Sciatic nerve (tissue), 2 donors: ENCODE results near the gene ZXDA. TPM values are rescaled to one million over a fixed set of nuclear protein-coding genes. Genes with fewer than 3 reads are reported as not detected.
A peak's percentile ranks its signal among the peaks of the same experiment; 100 is the strongest.
"Not testable (repeated sequence)": the region's sequence is repeated elsewhere in the genome, so short reads cannot be mapped to it uniquely, and the experiment has no call there.

Experiments
- ATAC-seq: fragments of 200-7000 bp; cut with Tn5 transposase; one replicate; pipeline ENCODE4 v1.9.1; 2020; ENCODE audit warnings: mild to moderate bottlenecking, moderate library complexity
- DNase-seq: peaks from one replicate; pipeline ENCODE4 v3.0.0-alpha.2; 2020; ENCODE audit warnings: low spot score
- intact Hi-C: fragments of 100-400 bp; cut with DNase I; formaldehyde crosslinking; loops from one replicate; pipeline ENCODE4 v1.14.2; 2022
- total RNA-seq: library from RNA; stranded (reverse); fragmentation: NEBNext Ultra II Directional; extraction: Animal tissue kit (Norgen Biotek cat#: 25700); gene quantifications from one replicate; pipeline ENCODE4 v1.2.1, GENCODE V29; 2021
- donor health status: DM: no; HTN: no; CAD: no.
- donor health status: DM: no; HTN: no; CAD: no.

ZXDA gene, protein sequence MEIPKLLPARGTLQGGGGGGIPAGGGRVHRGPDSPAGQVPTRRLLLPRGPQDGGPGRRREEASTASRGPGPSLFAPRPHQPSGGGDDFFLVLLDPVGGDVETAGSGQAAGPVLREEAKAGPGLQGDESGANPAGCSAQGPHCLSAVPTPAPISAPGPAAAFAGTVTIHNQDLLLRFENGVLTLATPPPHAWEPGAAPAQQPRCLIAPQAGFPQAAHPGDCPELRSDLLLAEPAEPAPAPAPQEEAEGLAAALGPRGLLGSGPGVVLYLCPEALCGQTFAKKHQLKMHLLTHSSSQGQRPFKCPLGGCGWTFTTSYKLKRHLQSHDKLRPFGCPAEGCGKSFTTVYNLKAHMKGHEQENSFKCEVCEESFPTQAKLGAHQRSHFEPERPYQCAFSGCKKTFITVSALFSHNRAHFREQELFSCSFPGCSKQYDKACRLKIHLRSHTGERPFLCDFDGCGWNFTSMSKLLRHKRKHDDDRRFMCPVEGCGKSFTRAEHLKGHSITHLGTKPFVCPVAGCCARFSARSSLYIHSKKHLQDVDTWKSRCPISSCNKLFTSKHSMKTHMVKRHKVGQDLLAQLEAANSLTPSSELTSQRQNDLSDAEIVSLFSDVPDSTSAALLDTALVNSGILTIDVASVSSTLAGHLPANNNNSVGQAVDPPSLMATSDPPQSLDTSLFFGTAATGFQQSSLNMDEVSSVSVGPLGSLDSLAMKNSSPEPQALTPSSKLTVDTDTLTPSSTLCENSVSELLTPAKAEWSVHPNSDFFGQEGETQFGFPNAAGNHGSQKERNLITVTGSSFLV
- total RNA-seq: 8.8 TPM

DNA sequence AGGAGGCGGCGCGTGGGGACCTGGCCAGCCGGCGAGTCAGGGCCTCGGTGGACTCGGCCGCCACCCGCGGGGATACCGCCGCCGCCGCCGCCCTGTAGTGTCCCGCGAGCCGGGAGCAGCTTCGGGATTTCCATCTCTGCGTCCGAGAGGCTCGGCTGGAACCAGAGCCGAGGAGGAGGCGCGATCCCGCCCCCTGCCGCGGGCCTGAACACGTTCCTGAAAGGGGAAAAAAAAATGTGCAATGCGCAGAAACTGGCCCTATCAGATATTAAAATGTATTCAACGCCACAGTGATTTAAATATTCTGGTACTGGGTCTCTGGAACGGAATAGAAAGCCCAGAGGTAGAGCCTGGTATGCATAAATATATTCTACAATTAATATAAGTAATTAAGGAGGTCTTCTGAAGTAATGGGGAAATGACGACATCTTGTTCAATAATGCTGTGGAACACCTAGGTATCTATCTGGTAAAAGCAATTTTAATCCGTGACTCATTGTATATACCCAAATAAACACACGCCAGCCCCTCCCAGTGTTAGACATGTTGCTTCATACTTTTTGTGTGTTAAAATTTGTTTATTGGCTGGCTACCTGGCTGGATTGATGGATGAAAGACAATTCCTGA lies at the start of gene ZXDA:
ZXDA (minus strand) TSS at position 172 of the 626 bp plus-strand sequence; CDS start at position 134, 38 bp downstream.
- intact Hi-C loops, DNase-seq: not testable (repeated sequence)
- peak; percentile 64 for ATAC-seq

DNA sequence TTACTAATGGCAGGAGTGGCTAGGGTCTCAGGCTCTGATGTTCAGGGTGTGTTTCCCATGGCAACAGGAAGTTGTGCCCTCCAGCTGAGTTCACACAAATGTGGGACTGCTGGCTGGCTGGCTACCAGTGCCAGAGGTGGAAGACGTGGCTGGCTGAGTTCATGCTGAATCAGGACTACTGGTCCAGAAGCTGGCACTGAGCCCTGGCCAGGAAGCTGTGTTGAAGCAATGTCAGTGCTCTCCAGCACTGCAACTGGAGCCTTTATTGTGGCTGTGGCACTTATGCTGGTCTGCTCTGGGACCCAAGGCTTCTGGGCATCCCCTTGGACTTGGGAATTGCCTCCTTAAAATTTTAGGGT lies 42.0 kb upstream of the ZXDA start:
- ATAC-seq (no peak), DNase-seq (no peak)
- intact Hi-C loops: no loop called here

DNA sequence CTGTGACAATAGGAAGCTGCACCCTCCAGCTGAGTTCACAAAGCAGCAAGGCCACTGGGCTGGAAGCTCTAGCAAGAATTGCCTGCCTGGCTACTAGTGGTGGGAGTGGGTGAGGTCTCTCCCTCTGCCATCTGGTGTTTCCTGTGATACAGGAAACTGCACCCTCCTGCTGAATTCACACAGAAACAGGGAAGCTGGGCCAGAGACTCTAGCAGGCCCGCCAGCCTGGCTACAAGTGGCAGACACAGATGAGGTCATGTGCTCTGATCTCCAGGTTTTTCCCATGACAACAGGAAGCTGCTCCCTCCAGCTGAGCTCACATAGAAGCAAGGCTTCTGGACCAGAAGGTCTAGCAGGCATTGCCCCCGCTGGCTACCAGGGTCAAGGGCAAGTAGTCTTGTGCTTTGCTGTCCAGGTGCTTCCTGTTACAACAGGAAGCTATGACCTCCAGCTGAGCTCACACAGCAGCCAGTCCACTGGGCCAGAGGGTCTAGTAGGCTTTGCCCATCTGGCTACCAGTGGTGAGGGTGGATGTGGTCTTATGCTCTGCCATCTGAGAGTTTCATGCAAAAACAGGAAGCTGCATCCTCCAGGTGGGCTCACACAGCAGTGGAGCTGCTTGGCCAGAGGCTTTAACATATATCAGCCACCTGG lies 41.5 kb upstream of the ZXDA start:
- DNase-seq (no peak), ATAC-seq (peak; percentile 34)
- intact Hi-C loops: no loop called here

DNA sequence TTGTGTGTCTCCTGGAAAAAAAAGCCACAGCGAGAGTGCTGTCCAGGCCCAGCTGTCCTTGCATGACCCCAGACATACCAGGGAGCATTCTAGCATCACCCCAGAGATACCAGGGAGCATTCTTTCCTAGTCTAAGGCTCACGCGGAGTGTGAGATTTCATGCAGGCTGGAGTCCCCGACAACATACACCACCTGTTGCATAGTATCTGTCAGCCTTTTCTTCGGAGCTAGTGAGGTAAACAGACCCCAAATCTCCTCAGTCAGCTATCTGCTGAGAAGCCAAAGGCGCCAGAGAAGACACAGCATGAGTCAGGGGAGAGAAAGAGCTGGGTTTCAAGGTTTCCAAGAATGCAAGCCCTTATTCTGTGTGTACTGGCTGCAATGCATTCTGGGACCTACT lies 23.1 kb upstream of the ZXDA start:
- intact Hi-C loops: no loop called here
- ATAC-seq: no peak
- no peak for DNase-seq

DNA sequence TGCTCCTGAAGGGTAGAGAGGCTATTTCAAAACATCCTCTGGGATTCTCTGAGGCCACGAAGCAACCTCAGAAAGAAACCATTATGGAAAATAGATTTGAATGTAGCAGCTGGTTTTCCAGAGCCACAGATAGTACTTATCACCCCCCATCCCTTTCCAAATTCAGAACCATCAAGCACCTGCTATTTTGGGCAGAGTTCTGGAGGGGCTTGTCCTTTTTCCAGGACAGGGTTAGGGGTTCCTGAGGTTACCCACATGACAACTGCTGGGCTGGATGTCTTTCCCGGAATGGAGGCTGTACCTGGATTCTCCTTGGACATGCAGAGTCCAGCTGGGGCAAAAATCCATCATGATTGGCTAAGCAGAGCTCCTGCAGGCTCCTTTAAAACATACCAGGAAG lies 22.0 kb upstream of the ZXDA start:
- intact Hi-C loops: no loop called here
- DNase-seq (no peak), ATAC-seq (no peak)

DNA sequence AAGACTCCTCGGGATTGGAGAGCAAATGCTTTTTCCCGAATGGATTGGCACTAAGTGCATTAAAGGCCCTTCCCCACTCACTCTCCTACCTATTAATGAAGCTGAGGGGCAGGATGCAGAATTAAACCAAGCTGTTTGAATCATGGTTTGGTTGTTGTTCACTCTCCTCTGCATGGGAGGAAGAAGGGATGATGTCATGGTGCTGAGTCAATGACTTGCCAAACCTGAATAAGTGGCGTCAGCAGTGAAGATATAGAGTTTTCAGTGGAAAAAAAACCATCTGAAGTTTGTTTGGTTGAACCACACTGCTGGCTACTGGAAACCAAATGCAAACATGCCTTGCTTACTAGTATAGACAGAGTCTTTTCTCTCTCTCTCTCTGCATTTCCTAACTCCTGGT lies 19.8 kb upstream of the ZXDA start:
- intact Hi-C loops: no loop called here
- no peak for DNase-seq
- no peak for ATAC-seq

DNA sequence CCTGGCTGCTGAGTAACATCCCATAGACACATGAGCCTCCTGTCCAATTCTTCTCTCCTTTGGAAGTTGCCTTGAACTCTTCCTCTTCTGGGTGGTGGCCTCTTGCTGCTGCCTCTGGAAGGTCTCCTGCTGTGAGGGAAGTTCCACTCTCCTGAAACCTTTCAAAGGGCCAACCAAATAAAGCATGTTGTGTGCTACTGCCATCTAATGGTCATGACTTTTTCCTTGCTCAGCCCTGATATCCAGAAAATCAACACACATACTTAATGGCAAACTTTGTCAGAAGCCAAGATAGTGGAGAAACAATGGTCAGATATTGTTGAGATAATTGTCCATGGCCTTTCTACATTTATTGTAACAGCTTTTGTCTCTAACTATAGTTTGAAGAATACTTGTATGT lies 19.1 kb upstream of the ZXDA start:
- no peak for DNase-seq
- intact Hi-C loops: no loop called here
- no peak for ATAC-seq

DNA sequence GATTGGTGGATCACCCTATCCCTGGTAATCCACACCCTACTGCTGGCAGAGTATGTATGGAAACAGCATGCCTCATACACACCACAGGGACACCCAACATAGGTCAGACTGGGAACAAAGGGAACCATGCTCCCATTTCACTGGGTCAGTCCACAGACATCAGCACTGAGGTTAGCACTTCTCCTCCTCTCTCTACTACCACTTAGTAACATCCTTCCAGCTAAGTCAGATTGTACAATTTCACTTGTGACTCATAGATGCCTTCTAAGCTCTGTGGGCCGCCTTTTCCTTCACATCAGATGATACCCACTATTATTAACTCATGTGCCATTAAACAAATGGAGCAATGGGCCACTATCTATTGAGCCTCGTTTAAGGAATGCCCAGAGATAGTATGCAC lies 15.5 kb upstream of the ZXDA start:
- DNase-seq (no peak), ATAC-seq (no peak)
- intact Hi-C loops: no loop called here

DNA sequence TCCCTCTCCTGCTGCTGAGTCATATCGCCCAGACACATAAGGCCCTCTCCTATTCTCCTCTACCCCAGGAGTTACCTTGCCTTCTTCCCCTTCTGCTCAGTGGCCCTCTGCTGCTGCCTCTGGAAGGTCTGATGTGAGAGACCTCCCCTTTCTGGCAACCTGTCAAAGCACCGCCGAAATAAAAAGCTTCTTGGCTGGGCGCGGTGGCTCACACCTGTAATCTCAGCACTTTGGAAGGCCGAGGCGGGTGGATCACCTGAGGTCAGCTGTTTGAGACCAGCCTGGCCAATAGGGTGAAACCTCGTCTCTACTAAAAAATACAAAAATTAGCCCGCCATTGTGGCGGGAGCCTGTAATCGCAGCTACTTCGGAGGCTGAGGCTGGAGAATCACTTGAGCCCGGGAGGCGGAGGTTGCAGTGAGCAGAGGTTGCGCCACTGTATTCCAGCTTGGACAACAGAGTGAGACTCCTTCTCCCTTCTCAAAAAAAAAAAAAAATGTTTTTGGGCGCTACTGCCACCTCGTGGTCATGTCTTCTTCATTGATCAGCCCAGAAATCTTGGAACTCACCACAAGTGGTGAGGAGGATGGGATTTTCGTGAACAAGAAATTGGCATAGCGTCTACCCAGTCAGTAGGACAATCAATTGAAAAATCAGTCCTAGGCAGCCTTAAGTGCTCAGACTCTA lies 8.6 kb upstream of the ZXDA start:
- no peak for DNase-seq
- intact Hi-C loops: no loop called here
- ATAC-seq: peak; percentile 66

DNA sequence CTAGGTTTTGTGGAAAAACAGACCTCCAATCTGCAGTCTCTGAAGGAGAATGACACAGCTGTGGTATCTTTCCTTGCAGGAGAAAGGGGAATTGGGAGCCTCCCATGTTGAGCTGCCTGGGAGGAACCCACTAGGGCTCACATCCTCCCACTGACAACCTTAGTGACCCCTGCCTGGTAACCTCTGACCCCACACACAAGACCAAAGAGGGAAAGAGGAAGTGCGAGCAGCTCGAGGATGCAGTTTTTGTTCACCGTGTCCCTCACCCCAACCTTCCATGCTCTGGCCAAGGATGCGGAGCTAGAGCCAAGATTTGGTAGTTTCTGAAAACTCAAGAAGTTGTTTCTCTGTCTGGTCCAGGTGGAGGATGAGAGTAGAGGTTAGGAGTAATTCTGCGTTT lies 5.4 kb upstream of the ZXDA start:
- ATAC-seq (no peak), DNase-seq (no peak)
- intact Hi-C loops: no loop called here

DNA sequence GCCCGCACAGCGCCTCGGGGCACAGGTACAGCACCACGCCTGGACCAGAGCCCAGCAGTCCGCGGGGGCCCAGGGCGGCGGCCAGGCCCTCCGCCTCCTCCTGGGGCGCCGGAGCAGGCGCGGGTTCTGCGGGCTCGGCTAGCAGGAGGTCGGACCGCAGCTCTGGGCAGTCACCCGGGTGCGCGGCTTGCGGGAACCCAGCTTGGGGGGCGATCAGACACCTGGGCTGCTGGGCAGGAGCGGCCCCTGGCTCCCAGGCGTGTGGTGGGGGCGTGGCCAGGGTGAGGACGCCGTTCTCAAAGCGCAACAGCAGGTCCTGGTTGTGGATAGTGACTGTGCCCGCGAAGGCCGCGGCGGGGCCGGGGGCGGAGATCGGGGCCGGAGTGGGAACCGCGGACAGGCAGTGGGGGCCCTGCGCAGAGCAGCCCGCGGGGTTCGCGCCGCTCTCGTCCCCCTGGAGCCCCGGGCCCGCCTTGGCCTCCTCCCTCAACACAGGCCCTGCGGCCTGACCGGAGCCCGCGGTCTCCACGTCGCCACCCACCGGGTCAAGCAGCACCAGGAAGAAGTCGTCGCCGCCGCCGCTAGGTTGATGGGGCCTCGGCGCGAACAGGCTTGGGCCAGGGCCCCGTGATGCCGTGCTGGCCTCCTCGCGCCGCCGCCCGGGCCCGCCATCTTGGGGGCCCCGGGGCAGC lies 517 bp downstream of the ZXDA start:
- DNase-seq, intact Hi-C loops: not testable (repeated sequence)
- ATAC-seq: peak; percentile 84

DNA sequence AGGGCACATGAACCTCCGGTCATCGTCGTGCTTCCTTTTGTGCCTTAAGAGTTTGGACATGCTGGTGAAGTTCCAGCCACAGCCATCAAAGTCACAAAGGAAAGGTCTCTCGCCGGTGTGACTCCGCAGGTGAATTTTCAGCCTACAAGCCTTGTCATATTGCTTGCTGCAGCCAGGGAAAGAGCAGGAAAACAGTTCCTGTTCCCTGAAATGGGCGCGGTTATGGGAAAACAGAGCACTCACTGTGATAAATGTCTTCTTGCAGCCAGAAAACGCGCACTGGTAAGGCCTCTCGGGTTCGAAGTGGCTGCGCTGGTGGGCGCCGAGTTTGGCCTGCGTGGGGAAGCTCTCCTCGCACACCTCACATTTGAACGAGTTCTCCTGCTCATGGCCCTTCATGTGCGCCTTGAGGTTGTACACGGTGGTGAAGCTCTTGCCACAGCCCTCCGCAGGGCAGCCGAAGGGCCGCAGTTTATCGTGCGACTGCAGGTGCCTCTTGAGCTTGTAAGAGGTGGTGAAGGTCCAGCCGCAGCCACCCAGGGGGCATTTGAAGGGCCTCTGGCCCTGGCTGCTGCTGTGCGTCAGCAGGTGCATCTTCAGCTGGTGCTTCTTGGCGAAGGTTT lies 1.2 kb downstream of the ZXDA start:
- DNase-seq, ATAC-seq, intact Hi-C loops: not testable (repeated sequence)

DNA sequence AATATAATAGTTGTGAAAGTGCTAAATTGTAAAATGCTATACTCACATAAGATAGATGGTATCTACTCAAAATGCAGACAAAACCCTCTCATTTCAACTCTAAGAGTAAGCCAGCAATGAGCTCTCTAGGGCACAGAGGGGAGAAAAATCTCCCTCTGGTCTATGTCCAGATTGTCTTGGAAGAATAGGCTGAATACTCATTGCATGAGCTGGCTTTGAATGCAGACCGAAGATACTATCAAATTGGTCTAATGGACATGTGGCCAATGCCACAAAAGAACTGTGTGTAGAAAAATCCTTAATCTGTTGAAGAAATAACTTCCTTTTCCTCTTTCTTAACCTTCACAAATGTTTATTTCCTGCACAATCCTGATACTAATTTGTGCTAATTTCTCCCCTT lies 3.5 kb downstream of the ZXDA start:
- intact Hi-C loops: no loop called here
- no peak for DNase-seq
- ATAC-seq: no peak

DNA sequence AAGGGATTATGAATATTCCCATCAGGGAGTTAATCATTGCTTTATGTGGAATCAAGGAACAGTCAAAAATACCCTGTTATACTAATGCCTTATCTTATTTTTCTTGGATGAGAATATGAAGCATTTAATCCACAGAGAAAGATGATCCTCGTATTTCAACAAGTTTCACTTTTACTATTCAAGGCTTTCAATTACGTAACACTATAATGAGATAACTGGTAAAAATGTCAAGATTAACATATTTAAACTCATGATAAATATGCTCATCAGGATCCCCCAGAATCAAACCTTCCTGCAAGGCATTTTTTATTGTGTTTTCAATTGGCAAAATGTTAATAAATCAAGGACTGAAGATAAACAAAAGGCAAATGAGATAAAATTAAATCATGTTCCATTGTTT lies 5.1 kb downstream of the ZXDA start:
- intact Hi-C loops: no loop called here
- ATAC-seq (no peak), DNase-seq (no peak)

DNA sequence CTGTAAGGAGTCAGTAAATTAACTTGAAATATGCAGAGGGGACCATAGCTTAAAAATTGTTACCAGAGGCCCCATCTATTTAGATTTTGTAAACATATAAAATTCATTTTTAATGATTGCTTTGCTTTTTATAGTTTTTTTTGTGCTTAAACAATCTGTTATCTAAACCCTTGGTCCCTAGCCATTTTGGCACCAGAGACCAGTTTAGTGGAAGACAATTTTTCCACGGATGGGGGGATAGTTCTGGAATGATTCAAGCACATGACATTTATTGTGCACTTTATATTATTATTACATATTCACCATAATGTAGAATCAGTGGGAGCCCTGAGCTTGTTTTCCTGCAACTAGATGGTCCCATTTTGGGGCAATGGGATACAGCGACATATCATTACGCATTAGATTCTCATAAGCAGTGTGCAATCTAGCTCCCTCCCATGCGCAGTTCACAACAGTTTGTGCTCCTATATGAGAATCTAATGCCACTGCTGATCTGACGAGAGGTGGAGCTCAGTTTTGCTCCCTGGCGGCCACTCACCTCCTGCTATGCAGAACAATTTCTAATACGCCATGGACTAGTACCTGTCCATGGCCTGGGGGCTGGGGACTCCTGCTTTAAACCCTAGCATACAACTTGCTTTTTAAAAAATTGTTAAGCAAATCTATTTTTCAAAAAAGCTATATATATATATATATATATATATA lies 5.9 kb downstream of the ZXDA start:
- ATAC-seq (no peak), DNase-seq (no peak)
- intact Hi-C loops: no loop called here

DNA sequence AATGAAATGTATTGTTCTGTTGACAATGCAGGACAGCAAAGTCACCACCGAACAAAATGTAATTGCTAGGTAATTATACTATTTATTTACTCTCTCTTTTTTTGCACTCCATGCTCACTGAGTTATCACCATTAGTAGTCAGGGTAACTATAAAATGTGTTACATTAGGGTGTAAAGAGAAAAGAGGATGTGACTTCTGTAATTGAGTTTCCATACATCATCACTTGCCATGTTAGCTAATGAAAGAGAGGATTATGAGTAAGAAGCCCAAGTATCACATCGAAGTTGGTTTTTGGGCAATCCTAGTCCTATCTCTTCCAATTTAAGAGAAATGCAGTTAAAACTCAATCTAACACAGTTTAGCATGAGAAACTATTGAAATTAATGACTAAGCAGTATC lies 7.6 kb downstream of the ZXDA start:
- DNase-seq: no peak
- intact Hi-C loops: no loop called here
- ATAC-seq: no peak

DNA sequence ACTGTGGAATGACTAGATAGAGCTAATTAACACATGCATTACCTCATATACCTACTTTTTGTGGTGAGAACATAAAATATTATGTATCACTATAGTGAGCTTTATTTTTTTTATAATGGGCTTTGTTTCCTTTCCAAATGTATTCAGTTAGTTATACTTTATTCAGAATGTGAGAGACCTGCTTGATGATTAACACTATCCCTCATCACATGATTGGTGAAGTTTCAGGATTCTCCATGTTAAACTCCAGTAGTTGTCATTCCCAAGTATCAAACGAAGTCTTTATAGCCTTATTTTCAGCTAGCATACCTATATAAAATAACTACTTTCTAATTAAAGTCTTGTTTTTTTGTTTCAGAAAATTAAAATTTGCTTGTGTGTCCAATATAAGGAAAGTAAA lies 8.8 kb downstream of the ZXDA start:
- DNase-seq: no peak
- ATAC-seq: no peak
- intact Hi-C loops: no loop called here
